ENCODE measurements around the gene DESI1. TPM values are rescaled to one million over a fixed set of nuclear protein-coding genes. Genes with fewer than 3 reads are reported as not detected.

The DESI1 gene
- total and polyA plus RNA-seq, 12 donors = 22.7 to 73.1 (median 36.0) TPM

DNA sequence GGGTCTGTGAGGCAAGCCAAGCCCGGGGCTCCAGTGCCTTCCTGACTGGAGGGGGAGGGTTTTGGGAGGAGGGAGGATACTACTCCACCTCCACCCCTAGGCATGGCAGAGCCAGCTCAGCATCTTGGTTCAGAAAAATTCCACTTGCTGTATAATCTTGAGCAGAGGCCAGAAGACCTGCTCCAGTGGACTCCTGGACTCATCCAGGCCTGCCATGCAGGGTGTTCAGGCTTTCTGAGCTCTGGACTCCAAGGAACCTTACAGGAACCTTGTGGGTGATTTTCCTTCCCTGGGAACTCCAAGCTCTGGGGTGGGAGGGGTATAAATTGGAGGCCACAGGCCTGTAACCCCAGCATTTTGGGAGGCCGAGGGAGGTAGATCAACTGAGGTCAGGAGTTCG, 50.6 kb downstream of the DESI1 start:
- no peak for DNase-seq
- Histone ChIP-seq H3K27me3 (no peaks in the 10 kb centered on the region), H3K4me1 (peaks cover 4 to 44% (median 28%) of the 10 kb centered on the region in 9 donors), H3K4me3 (no peak overlapping the region), H3K27ac (no peak overlapping the region), H3K36me3 (peaks cover 0 to 14% (median 0%) of the 10 kb centered on the region in 9 donors), H3K9me3 (no peaks in the 10 kb centered on the region)
- WGBS, 2 donors = 74 to 84% methylated on average over 3 of the region's 3 CpGs
- no peak for ATAC-seq
- intact Hi-C loops (cut with DNase I) = no loop called here
- TF ChIP-seq CTCF (IDR thresholded peaks at IDR 0.05) = no peak

GRCh38 chr22:41568811-41569210, 52.0 kb downstream of the DESI1 start:
- H3K4me3 ChIP-seq = no peak overlapping the region
- H3K4me1 ChIP-seq = peaks cover 0 to 41% (median 23%) of the 10 kb centered on the region in 9 donors
- peak in 3 of 8 donors; percentile 4 to 24 (median 5) for ATAC-seq
- peaks cover 0 to 14% (median 0%) of the 10 kb centered on the region in 9 donors for H3K36me3 ChIP-seq
- no peaks in the 10 kb centered on the region for H3K9me3 ChIP-seq
- DNase-seq = no peak
- no peak for TF ChIP-seq CTCF (IDR thresholded peaks at IDR 0.05)
- intact Hi-C loops (cut with DNase I) = no loop called here
- no peaks in the 10 kb centered on the region for H3K27me3 ChIP-seq
- WGBS, 2 donors = 76 to 83% methylated on average over 7 of the region's 7 CpGs
- no peak overlapping the region for H3K27ac ChIP-seq

DNA sequence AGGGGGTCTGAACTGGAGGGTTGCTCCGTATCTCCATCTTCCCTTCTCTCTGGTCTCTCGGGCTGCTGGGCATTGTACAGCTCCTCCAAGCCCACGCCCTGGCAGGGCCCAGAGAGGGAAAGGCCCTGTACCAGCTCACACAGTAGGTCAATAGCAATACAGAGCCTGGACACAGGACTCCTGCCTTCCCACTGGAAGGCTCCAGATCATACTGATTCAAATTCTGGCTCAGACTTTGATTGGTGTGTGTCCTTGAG, 53.4 kb downstream of the DESI1 start:
- intact Hi-C loops (cut with DNase I) = no loop called here
- Histone ChIP-seq H3K27me3 (no peaks in the 10 kb centered on the region), H3K27ac (peak overlapping the region in 6 of 10 donors; percentile 6 to 93 (median 60)), H3K9me3 (no peaks in the 10 kb centered on the region), H3K36me3 (peaks cover 0 to 1% (median 0%) of the 10 kb centered on the region in 9 donors), H3K4me3 (no peak overlapping the region), H3K4me1 (peaks cover 0 to 55% (median 25%) of the 10 kb centered on the region in 9 donors)
- no peak for ATAC-seq
- 45 to 57% methylated on average over 3 of the region's 3 CpGs for WGBS, 2 donors
- no peak for TF ChIP-seq CTCF (IDR thresholded peaks at IDR 0.05)
- no peak for DNase-seq

- peaks cover 0 to 13% (median 0%) of the 10 kb centered on the region in 7 donors for H3K27me3 ChIP-seq
- DNase-seq (no peak), ATAC-seq (peak in 6 of 8 donors; percentile 32 to 52 (median 44))
- no peak for TF ChIP-seq CTCF (IDR thresholded peaks at IDR 0.05)
- intact Hi-C loops (cut with DNase I) = no loop called here
- peaks cover 0 to 61% (median 27%) of the 10 kb centered on the region in 9 donors for H3K4me1 ChIP-seq
- H3K4me3 ChIP-seq = no peak overlapping the region
- H3K27ac ChIP-seq = peak overlapping the region in 9 of 10 donors; percentile 44 to 93 (median 61)
- 60 to 65% methylated on average over 8 of the region's 8 CpGs for WGBS, 2 donors
- H3K36me3 ChIP-seq = no peaks in the 10 kb centered on the region
- H3K9me3 ChIP-seq = no peaks in the 10 kb centered on the region
Observed at GRCh38 chr22:41565403-41566054, 55.3 kb downstream of the DESI1 start.
